ENCODE data around the gene RSPH10B2.
"Not testable (repeated sequence)": the region's sequence is repeated elsewhere in the genome, so short reads cannot be mapped to it uniquely, and the experiment has no call there.

The RSPH10B2 gene

GRCh38 chr7:6792113-6792872 lies 38.4 kb downstream of the RSPH10B2 start:
- DNase-seq (ENCODE audit: low read depth): not testable (repeated sequence)

- not testable (repeated sequence) for DNase-seq (ENCODE audit: low read depth)
Measured at GRCh38 chr7:6794276-6794675, 40.4 kb downstream of the RSPH10B2 start.

- DNase-seq (ENCODE audit: low read depth): not testable (repeated sequence)
Measured at GRCh38 chr7:6797218-6797617, 43.3 kb downstream of the RSPH10B2 start.

- not testable (repeated sequence) for DNase-seq (ENCODE audit: low read depth)
Measured at GRCh38 chr7:6798047-6798446, 44.1 kb downstream of the RSPH10B2 start.

- DNase-seq (ENCODE audit: low read depth): not testable (repeated sequence)
Measured at GRCh38 chr7:6799887-6800286, 46.0 kb downstream of the RSPH10B2 start.

- DNase-seq (ENCODE audit: low read depth): not testable (repeated sequence)
Measured at GRCh38 chr7:6800331-6800730, 46.4 kb downstream of the RSPH10B2 start.

- not testable (repeated sequence) for DNase-seq (ENCODE audit: low read depth)
Measured at GRCh38 chr7:6807393-6807918, 53.6 kb downstream of the RSPH10B2 start.

GRCh38 chr7:6807959-6808358 lies 54.1 kb downstream of the RSPH10B2 start:
- not testable (repeated sequence) for DNase-seq (ENCODE audit: low read depth)

- DNase-seq (ENCODE audit: low read depth): not testable (repeated sequence)
Measured at GRCh38 chr7:6813011-6813410, 59.1 kb downstream of the RSPH10B2 start.

GRCh38 chr7:6815470-6815869 lies 61.6 kb downstream of the RSPH10B2 start:
- not testable (repeated sequence) for DNase-seq (ENCODE audit: low read depth)

GRCh38 chr7:6821622-6822021 lies 67.7 kb downstream of the RSPH10B2 start:
- DNase-seq (ENCODE audit: low read depth): not testable (repeated sequence)

GRCh38 chr7:6825236-6826125 lies 71.6 kb downstream of the RSPH10B2 start:
- DNase-seq (ENCODE audit: low read depth): not testable (repeated sequence)

GRCh38 chr7:6826151-6826550 lies 72.2 kb downstream of the RSPH10B2 start, which contains the start of gene CCZ1B:
Gene CCZ1B (minus strand): TSS chr7:6826275. CDS start chr7:6826197, 78 bp downstream.
- DNase-seq (ENCODE audit: low read depth): peak; percentile 25

GRCh38 chr7:6827180-6827579 lies 73.3 kb downstream of the RSPH10B2 start:
- not testable (repeated sequence) for DNase-seq (ENCODE audit: low read depth)

- not testable (repeated sequence) for DNase-seq (ENCODE audit: low read depth)
Measured at GRCh38 chr7:6829616-6830015, 75.7 kb downstream of the RSPH10B2 start.

- DNase-seq (ENCODE audit: low read depth): not testable (repeated sequence)
Measured at GRCh38 chr7:6830026-6830425, 76.1 kb downstream of the RSPH10B2 start.

GRCh38 chr7:6831018-6831725 lies 77.3 kb downstream of the RSPH10B2 start:
- no peak for DNase-seq (ENCODE audit: low read depth)

GRCh38 chr7:6833636-6834035 lies 79.7 kb downstream of the RSPH10B2 start:
- DNase-seq (ENCODE audit: low read depth): no peak

- DNase-seq (ENCODE audit: low read depth): not testable (repeated sequence)
Measured at GRCh38 chr7:6835521-6835920, 81.6 kb downstream of the RSPH10B2 start.

- DNase-seq (ENCODE audit: low read depth): not testable (repeated sequence)
Measured at GRCh38 chr7:6837081-6837480, 83.2 kb downstream of the RSPH10B2 start.

GRCh38 chr7:6842278-6842921 lies 88.5 kb downstream of the RSPH10B2 start:
- DNase-seq (ENCODE audit: low read depth): not testable (repeated sequence)

Data from GM04504 (cell line).